Central memory CD8-positive, alpha-beta T cell (primary cell): Measurements from ENCODE around the gene FAM89B.
"Not testable (repeated sequence)": the region's sequence is repeated elsewhere in the genome, so short reads cannot be mapped to it uniquely, and the experiment has no call there.

ENCODE experiments used
- ATAC-seq: fragments of 150-1000 bp; cut with Tn5 transposase; replicated peaks from 2 replicates; pipeline ENCODE4 v1.10.0; 2022; ENCODE audit warnings: mild to moderate bottlenecking, moderate FRiP score, moderate number of reproducible peaks; ENCODE audit not compliant: poor library complexity, severe bottlenecking; ENCODE audit errors: extremely low read depth
- DNase-seq, 2 donors: peaks; one replicate each; pipeline ENCODE4 v3.0.0; 2021; ENCODE audit warnings: low spot score in 2 of 2
- H3K27ac Mint-ChIP-seq: one replicate; pipeline ENCODE4 v1.8.0; 2022; ENCODE audit warnings: low read depth, mild to moderate bottlenecking, moderate library complexity, mixed read lengths
- H3K27me3 Mint-ChIP-seq: one replicate; pipeline ENCODE4 v1.8.0; 2022; ENCODE audit warnings: mixed read lengths
- H3K36me3 Mint-ChIP-seq: one replicate; pipeline ENCODE4 v1.8.0; 2022; ENCODE audit warnings: mild to moderate bottlenecking, moderate library complexity, mixed read lengths; ENCODE audit not compliant: insufficient read depth
- H3K4me1 Mint-ChIP-seq: one replicate; pipeline ENCODE4 v1.8.0; 2022; ENCODE audit warnings: mixed read lengths
- H3K4me3 Mint-ChIP-seq: one replicate; pipeline ENCODE4 v1.8.0; 2022; ENCODE audit warnings: mild to moderate bottlenecking, moderate library complexity, mixed read lengths
- H3K9me3 Mint-ChIP-seq: one replicate; pipeline ENCODE4 v1.8.0; 2022; ENCODE audit warnings: mixed read lengths

Gene FAM89B

GRCh38 chr11:65572356-65573051 is at the start of gene FAM89B:
Gene FAM89B (plus strand): TSS chr11:65572538. CDS start chr11:65572670, 132 bp downstream.
- peak within 1 kb of the TSS; percentile 97 for H3K4me3 Mint-ChIP-seq
- DNase-seq (peak; percentile 77 to 78), ATAC-seq (no peak)
- H3K9me3 Mint-ChIP-seq = no peaks in the 10 kb centered on the region
- H3K27ac Mint-ChIP-seq = peak within 1 kb of the TSS; percentile 99
- no peaks in the 10 kb centered on the region for H3K27me3 Mint-ChIP-seq
- H3K36me3 Mint-ChIP-seq = peaks cover 43% of the 10 kb centered on the region
- H3K4me1 Mint-ChIP-seq = peaks cover 77% of the 10 kb centered on the region

- not testable (repeated sequence) for ATAC-seq, H3K27ac Mint-ChIP-seq
Observed at GRCh38 chr11:65522718-65523630, 49.4 kb upstream of the FAM89B start.

GRCh38 chr11:65523631-65523968 is 48.7 kb upstream of the FAM89B start:
- ATAC-seq, H3K9me3 Mint-ChIP-seq, H3K27ac Mint-ChIP-seq, H3K27me3 Mint-ChIP-seq, DNase-seq: not testable (repeated sequence)
- Mint-ChIP-seq H3K4me3 (peak overlapping the region; percentile 57), H3K4me1 (peaks cover 33% of the 10 kb centered on the region), H3K36me3 (peaks cover 11% of the 10 kb centered on the region)

More at GRCh38 chr11:65522718-65523630, 49.4 kb upstream of the FAM89B start:
- not testable (repeated sequence) for DNase-seq, H3K27me3 Mint-ChIP-seq, H3K9me3 Mint-ChIP-seq, H3K36me3 Mint-ChIP-seq
- peak overlapping the region; percentile 57 for H3K4me3 Mint-ChIP-seq
- H3K4me1 Mint-ChIP-seq = peaks cover 33% of the 10 kb centered on the region

- Mint-ChIP-seq H3K27me3 (no peaks in the 10 kb centered on the region), H3K4me1 (peaks cover 33% of the 10 kb centered on the region), H3K4me3 (peak overlapping the region; percentile 50), H3K36me3 (peaks cover 12% of the 10 kb centered on the region), H3K27ac (peak overlapping the region; percentile 64), H3K9me3 (no peaks in the 10 kb centered on the region)
- DNase-seq (no peak), ATAC-seq (peak; percentile 15)
Observed at GRCh38 chr11:65524014-65524740, 48.2 kb upstream of the FAM89B start.

- Mint-ChIP-seq H3K36me3 (peaks cover 12% of the 10 kb centered on the region), H3K4me1 (peaks cover 33% of the 10 kb centered on the region), H3K4me3 (peak within 1 kb of the TSS; percentile 84), H3K9me3 (no peaks in the 10 kb centered on the region), H3K27ac (peak within 1 kb of the TSS; percentile 82), H3K27me3 (no peaks in the 10 kb centered on the region)
- DNase-seq (peak; percentile 67), ATAC-seq (peak; percentile 84)
Observed at GRCh38 chr11:65524741-65525545, 47.4 kb upstream of the FAM89B start, which contains the start of gene SCYL1. Gene SCYL1 (plus strand): TSS chr11:65525083. CDS start chr11:65525154, 71 bp downstream.

GRCh38 chr11:65525546-65526480 is 46.5 kb upstream of the FAM89B start:
- ATAC-seq (peak; percentile 47), DNase-seq (no peak)
- H3K4me3 Mint-ChIP-seq = peak overlapping the region; percentile 84
- no peaks in the 10 kb centered on the region for H3K9me3 Mint-ChIP-seq
- H3K27me3 Mint-ChIP-seq = no peaks in the 10 kb centered on the region
- H3K36me3 Mint-ChIP-seq = peaks cover 17% of the 10 kb centered on the region
- H3K27ac Mint-ChIP-seq = peak overlapping the region; percentile 82
- peaks cover 33% of the 10 kb centered on the region for H3K4me1 Mint-ChIP-seq

GRCh38 chr11:65526744-65527143 is 45.6 kb upstream of the FAM89B start:
- ATAC-seq (no peak), DNase-seq (no peak)
- peaks cover 33% of the 10 kb centered on the region for H3K4me1 Mint-ChIP-seq
- H3K27ac Mint-ChIP-seq = no peak overlapping the region
- peak overlapping the region; percentile 65 for H3K4me3 Mint-ChIP-seq
- H3K27me3 Mint-ChIP-seq = no peaks in the 10 kb centered on the region
- H3K36me3 Mint-ChIP-seq = peaks cover 23% of the 10 kb centered on the region
- no peaks in the 10 kb centered on the region for H3K9me3 Mint-ChIP-seq

- Mint-ChIP-seq H3K36me3 (peaks cover 34% of the 10 kb centered on the region), H3K27me3 (no peaks in the 10 kb centered on the region), H3K4me1 (peaks cover 20% of the 10 kb centered on the region), H3K9me3 (no peaks in the 10 kb centered on the region), H3K4me3 (no peak overlapping the region), H3K27ac (no peak overlapping the region)
- DNase-seq (no peak), ATAC-seq (no peak)
Observed at GRCh38 chr11:65528819-65529350, 43.5 kb upstream of the FAM89B start.

GRCh38 chr11:65529475-65530156 is 42.7 kb upstream of the FAM89B start:
- H3K36me3 Mint-ChIP-seq = peaks cover 38% of the 10 kb centered on the region
- H3K9me3 Mint-ChIP-seq = no peaks in the 10 kb centered on the region
- DNase-seq (no peak), ATAC-seq (no peak)
- H3K27ac Mint-ChIP-seq = no peak overlapping the region
- no peaks in the 10 kb centered on the region for H3K27me3 Mint-ChIP-seq
- no peak overlapping the region for H3K4me3 Mint-ChIP-seq
- peaks cover 13% of the 10 kb centered on the region for H3K4me1 Mint-ChIP-seq

GRCh38 chr11:65530157-65530496 is 42.2 kb upstream of the FAM89B start:
- no peaks in the 10 kb centered on the region for H3K9me3 Mint-ChIP-seq
- peaks cover 38% of the 10 kb centered on the region for H3K36me3 Mint-ChIP-seq
- no peaks in the 10 kb centered on the region for H3K27me3 Mint-ChIP-seq
- H3K4me1 Mint-ChIP-seq = peaks cover 12% of the 10 kb centered on the region
- DNase-seq (no peak), ATAC-seq (peak; percentile 57)
- H3K27ac Mint-ChIP-seq = no peak overlapping the region
- no peak overlapping the region for H3K4me3 Mint-ChIP-seq
